ENCODE measurements around the gene CENPX. TPM values are rescaled to one million over a fixed set of nuclear protein-coding genes. Genes with fewer than 3 reads are reported as not detected.

Gene CENPX
- total and polyA plus RNA-seq, 2 of the 13 experiments (the other 11 are each of a cell fraction or from before 2014, with no cell fraction given) = 92.7 to 170 TPM

GRCh38 chr17:81992306-81993102 lies 30.2 kb downstream of the CENPX start (continued):
- peak; percentile 11 to 93; a peak in 2 of 4 replicates for TF ChIP-seq NR2F1 (CRISPR knock-in tag; IDR thresholded peaks at IDR 0.05)
- TF ChIP-seq ZNF264 (CRISPR knock-in tag; IDR thresholded peaks at IDR 0.05) = peak; percentile 74; the same call in 1 of the 2 replicates
- TF ChIP-seq RAD21 (CRISPR knock-in tag; IDR thresholded peaks at IDR 0.05) = no peak; the same call in 1 of the 2 replicates
- TF ChIP-seq, protein P1, sequence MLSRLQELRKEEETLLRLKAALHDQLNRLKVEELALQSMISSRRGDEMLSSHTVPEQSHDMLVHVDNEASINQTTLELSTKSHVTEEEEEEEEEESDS (CRISPR knock-in tag; IDR thresholded peaks at IDR 0.05; ENCODE audit: borderline replicate concordance) = peak; percentile 91; the same call in 1 of the 2 replicates
- peak; percentile 14 for TF ChIP-seq RBAK (CRISPR knock-in tag; IDR thresholded peaks at IDR 0.05)
- TF ChIP-seq ZNF678 (CRISPR knock-in tag; IDR thresholded peaks at IDR 0.05) = peak; percentile 98
- peak; percentile 73 for TF ChIP-seq ZFP91 (CRISPR knock-in tag; IDR thresholded peaks at IDR 0.05; ENCODE audit: borderline replicate concordance)
- TF ChIP-seq KLF11 (CRISPR knock-in tag; IDR thresholded peaks at IDR 0.05) = peak; percentile 79; the same call in 1 of the 2 replicates
- TF ChIP-seq MLLT10 (CRISPR knock-in tag; IDR thresholded peaks at IDR 0.05) = no peak
- peak; percentile 94 for TF ChIP-seq BHLHE40 (IDR thresholded peaks at IDR 0.05; ENCODE audit: low read length)
- peak; percentile 85; the same call in 1 of the 2 replicates for TF ChIP-seq SMYD3 (CRISPR knock-in tag; IDR thresholded peaks at IDR 0.05)
- no peak; the same call in 1 of the 2 replicates for TF ChIP-seq SP140L (CRISPR knock-in tag; IDR thresholded peaks at IDR 0.05; ENCODE audit: borderline replicate concordance)
- peak; percentile 80 for TF ChIP-seq ZKSCAN5 (CRISPR knock-in tag; IDR thresholded peaks at IDR 0.05)
- peak; percentile 72 to 81 for TF ChIP-seq HMGXB4 (CRISPR knock-in tag; IDR thresholded peaks at IDR 0.05; ENCODE audit: borderline replicate concordance in 1 of 2, low read depth in 1 of 2)
- peak; percentile 69; the same call in 1 of the 2 replicates for TF ChIP-seq SETDB1 (CRISPR knock-in tag; IDR thresholded peaks at IDR 0.05; ENCODE audit: borderline replicate concordance)
- no peak; the same call in none of the 2 replicates for TF ChIP-seq CREB3 (CRISPR knock-in tag; IDR thresholded peaks at IDR 0.05)
- peak; percentile 74 for TF ChIP-seq ZNF563 (CRISPR knock-in tag; IDR thresholded peaks at IDR 0.05)
- peak; percentile 99 for TF ChIP-seq ZNF737 (CRISPR knock-in tag; IDR thresholded peaks at IDR 0.05; ENCODE audit: borderline replicate concordance)
- peak; percentile 95 for TF ChIP-seq ZNF451 (CRISPR knock-in tag; IDR thresholded peaks at IDR 0.05)
- TF ChIP-seq ZFYVE20 (CRISPR knock-in tag; IDR thresholded peaks at IDR 0.05; ENCODE audit: borderline replicate concordance, low read depth) = peak; percentile 91; the same call in 1 of the 2 replicates
- TF ChIP-seq JUND (CRISPR knock-in tag; IDR thresholded peaks at IDR 0.05) = peak; percentile 82
- no peak for TF ChIP-seq FOXA1 (IDR thresholded peaks at IDR 0.05)
- peak; percentile 62 for TF ChIP-seq FOXA1 (CRISPR knock-in tag; IDR thresholded peaks at IDR 0.05)
- peak; percentile 94 for TF ChIP-seq KLF12 (CRISPR knock-in tag; IDR thresholded peaks at IDR 0.05; ENCODE audit: borderline replicate concordance)
- peak; percentile 91; the same call in 1 of the 2 replicates for TF ChIP-seq FOXC1 (CRISPR knock-in tag; IDR thresholded peaks at IDR 0.05; ENCODE audit: borderline replicate concordance)
- no peak; the same call in 1 of the 2 replicates for TF ChIP-seq PAWR (CRISPR knock-in tag; IDR thresholded peaks at IDR 0.05; ENCODE audit: borderline replicate concordance)

Data from HepG2 (cell line).